SIG-M5 (cell line): ENCODE data around the gene FSTL4.

Experiments
- DNase-seq: peaks from one replicate; lab custom pipeline; 2025; lab: John Stamatoyannopoulos, UW

FSTL4 gene

DNA sequence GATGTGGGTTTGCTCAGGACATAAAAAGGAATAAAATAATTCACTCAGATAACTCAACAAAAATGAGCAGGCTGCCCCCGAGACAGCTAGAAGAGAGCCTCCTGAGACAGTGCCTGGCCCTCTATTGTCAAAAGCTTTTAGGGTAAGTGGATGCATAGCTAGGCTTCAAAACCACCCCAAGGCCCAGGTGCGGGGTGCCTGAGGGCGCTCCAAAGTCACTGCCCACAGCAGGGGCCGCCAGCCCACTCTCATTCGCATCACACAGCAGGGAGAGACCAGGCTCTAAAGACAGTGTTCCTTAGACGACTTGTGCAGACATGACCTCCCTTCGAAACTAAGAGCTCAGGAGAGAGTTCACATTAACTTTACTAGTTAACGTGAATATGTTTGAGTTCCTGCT is 271.5 kb downstream of the FSTL4 start:
- DNase-seq: no peak

- no peak for DNase-seq
Measured at GRCh38 chr5:133340002-133340755, 272.2 kb downstream of the FSTL4 start.

DNA sequence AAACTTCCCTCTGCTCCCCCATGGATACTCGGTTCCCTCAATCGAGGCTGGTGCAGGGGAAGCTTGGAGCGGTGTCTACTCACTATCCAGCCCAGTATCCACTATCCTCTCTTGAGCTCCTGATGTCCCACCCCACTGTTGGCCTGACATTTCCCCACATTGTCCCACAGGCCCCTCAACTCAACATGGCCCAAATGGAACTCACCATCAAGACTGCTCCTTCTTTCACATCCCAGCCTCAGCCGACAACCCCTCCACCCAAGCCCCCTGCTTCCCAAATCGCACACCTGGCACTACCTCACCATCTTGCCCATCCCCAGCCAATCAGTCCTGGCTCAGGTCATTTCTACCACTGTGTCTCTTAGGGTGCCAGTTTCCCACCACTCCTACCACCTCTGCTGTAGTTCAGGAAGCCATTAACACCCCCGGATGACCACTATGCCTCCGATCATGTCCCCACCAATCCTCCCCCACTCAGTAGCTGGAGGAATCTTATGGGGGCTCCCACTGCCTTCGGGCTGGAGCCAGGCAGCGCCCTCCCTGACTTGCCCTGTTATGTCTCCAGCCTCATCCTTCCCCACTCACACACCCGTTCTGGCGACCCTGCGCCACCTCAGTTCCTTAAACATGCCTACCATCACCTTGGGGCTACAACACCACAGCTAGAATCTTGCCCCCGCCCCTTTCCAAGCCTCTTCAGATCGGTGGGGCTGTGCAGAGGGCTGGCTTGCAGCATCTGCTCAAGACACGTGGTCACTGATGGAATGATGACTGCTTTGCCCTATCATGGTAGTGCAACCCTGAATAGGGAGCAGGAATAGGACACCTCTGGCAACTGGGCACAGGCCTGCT is 273.6 kb downstream of the FSTL4 start:
- no peak for DNase-seq

DNA sequence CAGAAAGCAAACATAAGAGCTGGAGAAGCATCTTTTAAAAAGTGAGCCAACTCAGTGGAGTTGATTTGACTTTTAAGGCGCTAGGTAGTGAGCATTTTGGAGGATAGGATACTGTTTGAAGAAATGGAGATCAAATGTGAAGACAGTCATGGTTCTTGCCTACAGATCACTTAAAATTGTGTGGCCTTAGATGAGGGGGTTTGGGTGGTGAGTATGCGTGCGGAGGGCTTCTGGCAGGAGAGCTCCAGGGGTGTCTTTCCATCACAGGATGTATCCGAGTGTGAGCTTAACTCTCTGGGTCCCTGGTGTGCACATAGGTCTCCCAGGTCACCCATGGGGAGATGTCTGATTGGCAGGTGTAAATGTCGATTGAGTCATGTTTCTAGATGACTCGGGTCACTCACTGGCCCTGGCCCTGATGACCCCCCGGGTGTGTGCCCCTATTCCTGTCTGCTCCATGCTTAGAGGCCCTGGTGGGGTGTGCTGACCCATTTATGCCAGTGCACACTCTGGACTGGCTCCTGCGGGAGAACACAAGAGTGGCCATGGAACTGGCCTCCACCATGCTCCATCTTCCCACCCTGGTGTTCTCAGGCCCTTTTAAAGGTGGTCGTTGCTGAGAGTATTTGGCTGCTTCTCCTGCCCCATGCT is 274.4 kb downstream of the FSTL4 start:
- no peak for DNase-seq

DNA sequence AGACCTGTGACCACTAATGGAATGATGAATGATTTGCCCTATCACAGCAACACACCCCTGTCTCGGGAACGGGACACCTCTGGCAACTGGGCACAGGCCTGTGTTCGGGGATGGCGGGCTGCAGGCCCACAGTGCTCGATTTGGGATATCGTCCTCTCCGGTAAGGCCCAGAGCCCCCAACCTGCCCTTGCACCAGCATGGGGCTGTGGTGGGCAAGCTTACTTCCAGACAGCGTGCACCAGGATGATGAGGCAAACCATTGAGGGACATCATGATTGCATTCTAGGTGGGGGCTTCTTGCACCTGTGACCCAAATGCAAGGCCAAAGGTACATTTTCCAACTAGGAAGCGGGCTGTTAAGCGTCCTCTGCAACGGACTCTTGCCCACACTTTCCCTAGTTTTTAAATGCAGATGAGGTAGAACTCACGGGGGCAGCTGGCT is 275.4 kb downstream of the FSTL4 start:
- no peak for DNase-seq

DNA sequence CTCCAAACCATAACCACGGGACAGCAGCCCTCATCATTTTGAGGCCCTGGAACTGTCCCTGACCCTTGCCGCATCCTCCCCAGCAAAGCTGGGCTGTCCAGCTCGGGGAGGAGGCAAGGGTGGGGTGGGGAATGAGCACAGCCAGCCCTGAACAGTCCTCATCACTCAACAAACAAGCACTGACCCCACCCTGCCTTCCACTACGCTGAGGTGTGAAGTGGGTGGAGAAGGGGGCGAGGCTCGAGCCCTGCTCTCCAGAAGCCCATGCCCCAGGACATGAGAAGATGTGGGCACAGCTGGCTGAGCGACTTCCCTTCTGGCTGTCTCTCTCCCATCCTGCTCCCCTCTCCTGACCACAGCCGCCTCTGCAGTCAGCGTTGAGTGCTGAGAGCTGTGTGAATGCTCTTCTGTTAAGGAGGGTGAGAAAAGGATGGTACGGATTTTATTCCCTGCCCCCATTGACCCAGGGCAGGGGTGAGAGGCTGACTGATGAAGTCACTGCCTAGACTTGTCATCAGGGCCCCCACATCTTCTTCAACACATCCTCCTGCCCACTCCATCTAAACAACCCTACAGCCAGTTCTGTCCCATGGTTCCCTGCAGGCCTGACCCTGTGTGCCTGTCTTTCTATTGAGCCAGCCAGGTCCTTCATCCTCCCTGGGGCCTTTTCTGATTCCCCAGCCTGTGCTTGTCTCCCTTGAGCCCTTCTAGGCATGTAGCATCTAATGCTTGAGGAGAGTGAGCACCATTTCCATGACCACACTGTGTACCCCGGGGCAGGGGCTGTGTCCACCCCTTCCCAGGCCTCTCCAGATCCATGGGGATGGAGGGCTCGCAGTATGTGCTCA is 276.0 kb downstream of the FSTL4 start:
- DNase-seq: no peak

- no peak for DNase-seq
Measured at GRCh38 chr5:133334796-133335639, 277.3 kb downstream of the FSTL4 start.

GRCh38 chr5:133333326-133334150 is 278.8 kb downstream of the FSTL4 start:
- DNase-seq: no peak

DNA sequence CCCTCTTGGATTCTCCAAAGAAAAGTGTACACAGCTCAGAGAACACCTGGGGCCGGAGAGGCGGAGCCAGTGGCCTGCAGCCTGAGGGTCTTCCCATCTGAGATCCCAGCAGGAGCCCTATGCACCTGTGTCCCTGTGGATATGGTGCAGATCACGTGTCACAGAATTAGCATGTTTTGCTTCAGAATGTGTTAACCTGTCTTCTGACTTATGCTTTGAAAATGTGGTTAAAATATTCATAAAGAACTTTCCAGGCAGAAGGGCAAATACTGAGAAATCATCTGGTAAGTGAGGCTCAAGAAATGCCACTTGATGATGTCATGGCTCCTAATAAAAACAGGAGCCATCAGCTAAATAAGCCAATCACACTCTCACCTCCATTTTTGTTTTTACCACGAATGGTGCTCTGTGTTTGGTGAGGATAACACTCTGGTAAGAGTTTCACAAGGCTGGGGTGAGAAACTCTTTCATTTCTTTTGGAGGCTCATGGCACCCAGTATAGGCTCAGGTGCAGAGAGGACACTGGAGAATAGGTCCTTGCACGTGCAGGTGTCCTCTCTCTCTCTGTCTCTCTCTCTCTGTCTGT is 279.8 kb downstream of the FSTL4 start:
- no peak for DNase-seq

DNA sequence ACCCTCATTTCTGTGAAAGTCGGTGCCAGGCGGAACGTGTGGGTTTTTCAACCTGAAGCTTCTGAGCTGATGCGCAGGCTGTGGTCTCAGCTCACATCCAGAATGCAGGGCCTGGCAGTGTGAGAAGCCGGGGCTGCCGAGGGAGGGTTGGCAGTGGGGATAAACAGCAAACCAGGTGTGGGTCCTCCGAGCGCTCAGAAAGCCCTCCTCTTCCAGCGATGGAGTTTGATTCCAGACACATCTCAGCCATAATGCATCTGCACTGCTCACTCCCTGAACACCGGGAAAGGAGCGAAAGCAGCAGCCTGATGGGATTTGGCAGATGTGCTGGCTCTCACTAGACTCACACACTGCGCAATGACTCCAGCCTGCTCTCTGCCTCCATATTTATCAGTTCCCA is 280.4 kb downstream of the FSTL4 start:
- no peak for DNase-seq

- no peak for DNase-seq
Measured at GRCh38 chr5:133330956-133331355, 281.4 kb downstream of the FSTL4 start.

GRCh38 chr5:133328800-133329199 is 283.5 kb downstream of the FSTL4 start:
- no peak for DNase-seq

- DNase-seq: no peak
Measured at GRCh38 chr5:133327946-133328401, 284.4 kb downstream of the FSTL4 start.

- DNase-seq: no peak
Measured at GRCh38 chr5:133326361-133326760, 286.0 kb downstream of the FSTL4 start.

- DNase-seq: no peak
Measured at GRCh38 chr5:133325864-133326263, 286.5 kb downstream of the FSTL4 start.

GRCh38 chr5:133324926-133325325 is 287.4 kb downstream of the FSTL4 start:
- DNase-seq: no peak

GRCh38 chr5:133323494-133324457 is 288.6 kb downstream of the FSTL4 start:
- no peak for DNase-seq

DNA sequence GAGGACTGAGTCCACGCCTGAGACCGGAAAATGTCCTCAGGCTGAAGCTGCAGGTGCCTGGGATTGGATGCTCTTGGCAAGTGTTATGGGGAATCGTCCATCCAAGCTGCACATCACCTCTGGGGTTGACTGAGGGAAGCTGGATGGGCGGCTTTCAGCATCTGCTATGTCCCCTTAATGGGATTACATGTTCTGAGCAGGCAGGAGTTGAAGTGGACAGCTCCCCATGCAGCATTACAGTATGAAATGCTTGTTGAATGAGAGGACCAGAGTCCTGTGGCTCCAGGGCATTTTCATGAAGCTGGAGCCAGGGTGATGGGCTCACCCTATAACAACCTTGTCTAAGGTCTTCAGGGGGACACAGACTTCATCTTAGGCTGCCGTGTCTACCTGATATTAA is 289.6 kb downstream of the FSTL4 start:
- no peak for DNase-seq
